GM13976 (cell line): ENCODE results near the gene TJP1.

Experiments used
- DNase-seq: peaks from one replicate; pipeline ENCODE4 v3.0.0; 2012; ENCODE audit warnings: low spot score
- in situ Hi-C: fragments of 300-500 bp; cut with MboI; formaldehyde crosslinking; loops from one replicate; pipeline ENCODE4 v1.12.0; 2022; ENCODE audit warnings: low sequenced_read_pairs, mixed read lengths, inconsistent platforms; ENCODE audit not compliant: unreplicated experiment
- TF ChIP-seq, protein P1 (sequence below): IDR thresholded peaks from 2 replicates; pipeline ENCODE4 v1.5.1; 2012; ENCODE audit warnings: borderline replicate concordance, mild to moderate bottlenecking; ENCODE audit not compliant: insufficient read depth; ENCODE audit errors: extremely low read depth, missing control alignments, control extremely low read depth

Gene TJP1

DNA sequence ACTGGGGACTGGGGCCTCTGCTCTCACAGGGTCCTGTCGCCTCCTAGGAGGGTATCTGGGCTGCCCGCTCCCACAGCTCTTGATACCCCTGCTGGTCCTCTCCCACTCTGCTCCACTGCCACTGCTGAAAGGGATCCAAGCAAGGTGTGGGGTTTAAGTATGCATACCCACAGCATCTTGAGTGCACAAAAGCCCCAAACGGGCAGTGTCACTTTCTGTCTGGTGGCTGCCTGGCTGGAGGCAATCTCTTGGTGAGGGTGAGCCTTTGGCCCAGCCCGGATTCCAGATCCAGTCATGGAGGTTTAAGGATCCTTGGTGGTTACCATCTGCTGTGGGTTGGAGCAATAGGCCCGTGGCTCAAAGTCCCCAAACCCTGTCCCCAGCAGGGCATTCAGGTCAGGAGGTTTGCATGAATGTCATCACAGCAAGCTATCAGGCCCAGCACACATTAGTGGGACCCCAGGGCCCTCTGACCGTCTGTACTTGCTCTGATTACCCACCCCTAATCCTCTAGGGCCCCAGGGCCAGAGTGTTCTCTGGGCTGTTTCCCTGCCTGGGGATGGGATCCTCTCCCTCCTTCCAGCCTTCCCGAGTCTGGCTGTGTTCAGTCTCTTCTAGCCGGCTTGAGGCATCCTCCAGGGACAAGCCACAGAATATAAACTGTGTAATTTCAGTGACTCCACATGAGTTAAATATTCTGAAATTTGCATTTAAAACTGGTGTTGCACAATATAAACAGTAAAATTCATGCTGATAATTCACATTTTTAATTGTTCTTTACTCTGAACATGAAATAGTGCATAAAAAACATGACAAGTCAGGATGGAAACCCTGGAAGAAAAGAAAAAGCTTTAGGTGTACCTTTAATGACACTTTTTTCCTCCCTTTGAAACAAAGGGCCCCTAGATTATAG is 4.9 kb upstream of the TJP1 start:
- no peak for DNase-seq

DNA sequence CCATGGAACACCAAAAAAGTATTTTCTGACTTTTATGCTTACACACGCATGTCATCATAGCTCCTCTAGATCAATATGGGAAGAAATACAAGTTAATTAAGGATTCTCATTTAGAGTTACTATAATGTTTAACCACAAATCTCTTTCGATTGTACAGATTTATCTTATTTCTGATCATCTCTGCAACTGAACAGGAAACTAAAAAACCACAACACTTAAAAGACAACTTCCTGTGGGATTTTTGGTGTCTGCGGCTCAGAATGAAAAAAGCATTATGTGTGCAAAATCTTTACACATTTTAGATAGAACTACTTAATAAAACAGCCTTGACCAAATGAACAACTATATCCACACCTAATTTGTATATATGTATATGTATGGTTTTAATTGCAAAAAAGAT is 3.0 kb upstream of the TJP1 start:
- TF ChIP-seq, protein P1, sequence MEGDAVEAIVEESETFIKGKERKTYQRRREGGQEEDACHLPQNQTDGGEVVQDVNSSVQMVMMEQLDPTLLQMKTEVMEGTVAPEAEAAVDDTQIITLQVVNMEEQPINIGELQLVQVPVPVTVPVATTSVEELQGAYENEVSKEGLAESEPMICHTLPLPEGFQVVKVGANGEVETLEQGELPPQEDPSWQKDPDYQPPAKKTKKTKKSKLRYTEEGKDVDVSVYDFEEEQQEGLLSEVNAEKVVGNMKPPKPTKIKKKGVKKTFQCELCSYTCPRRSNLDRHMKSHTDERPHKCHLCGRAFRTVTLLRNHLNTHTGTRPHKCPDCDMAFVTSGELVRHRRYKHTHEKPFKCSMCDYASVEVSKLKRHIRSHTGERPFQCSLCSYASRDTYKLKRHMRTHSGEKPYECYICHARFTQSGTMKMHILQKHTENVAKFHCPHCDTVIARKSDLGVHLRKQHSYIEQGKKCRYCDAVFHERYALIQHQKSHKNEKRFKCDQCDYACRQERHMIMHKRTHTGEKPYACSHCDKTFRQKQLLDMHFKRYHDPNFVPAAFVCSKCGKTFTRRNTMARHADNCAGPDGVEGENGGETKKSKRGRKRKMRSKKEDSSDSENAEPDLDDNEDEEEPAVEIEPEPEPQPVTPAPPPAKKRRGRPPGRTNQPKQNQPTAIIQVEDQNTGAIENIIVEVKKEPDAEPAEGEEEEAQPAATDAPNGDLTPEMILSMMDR, result no peak
- DNase-seq, result no peak
- in situ Hi-C loops, result no loop called here

More for the DNA sequence above, 4.9 kb upstream of the TJP1 start:
- in situ Hi-C loops, result no loop called here
- TF ChIP-seq, protein P1, result no peak

DNA sequence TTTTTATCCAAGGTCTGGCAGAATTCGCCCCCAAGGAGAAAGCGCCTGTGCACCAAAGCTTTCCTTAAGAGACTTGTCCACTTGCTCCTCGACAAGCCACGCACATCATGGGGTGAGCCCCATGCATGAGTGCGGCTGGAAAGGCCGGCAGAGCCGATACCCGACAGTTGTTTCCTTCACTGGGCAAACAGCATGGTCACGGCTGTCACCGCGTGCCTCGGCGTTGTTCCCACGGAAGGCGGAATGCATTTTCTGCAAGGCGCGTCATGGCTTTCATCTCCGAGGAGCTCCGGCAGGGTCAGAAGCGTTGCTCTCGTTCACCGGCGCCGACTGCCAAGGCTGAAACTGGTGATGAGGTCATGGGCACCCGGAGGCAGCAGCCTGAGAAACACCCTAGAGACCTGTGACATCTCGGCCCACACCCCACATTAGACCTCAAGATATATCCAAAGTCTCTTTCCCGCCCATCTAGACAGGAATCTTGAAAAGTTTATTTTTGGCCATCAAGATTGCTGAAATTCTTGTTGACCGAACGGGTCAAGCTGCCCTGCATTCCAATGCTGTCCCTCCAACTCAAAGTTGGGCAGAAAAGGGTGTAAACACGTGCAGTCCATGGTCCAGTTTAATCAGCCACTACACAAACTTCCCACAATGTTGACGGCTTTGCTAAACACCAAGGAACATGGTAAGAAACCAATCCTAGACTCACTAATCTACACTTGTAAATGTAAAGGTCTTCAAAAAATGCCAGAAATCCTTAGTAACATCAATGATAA is 604 bp upstream of the TJP1 start:
- in situ Hi-C loops, result no loop called here
- no peak for DNase-seq
- TF ChIP-seq, protein P1, result no peak

DNA sequence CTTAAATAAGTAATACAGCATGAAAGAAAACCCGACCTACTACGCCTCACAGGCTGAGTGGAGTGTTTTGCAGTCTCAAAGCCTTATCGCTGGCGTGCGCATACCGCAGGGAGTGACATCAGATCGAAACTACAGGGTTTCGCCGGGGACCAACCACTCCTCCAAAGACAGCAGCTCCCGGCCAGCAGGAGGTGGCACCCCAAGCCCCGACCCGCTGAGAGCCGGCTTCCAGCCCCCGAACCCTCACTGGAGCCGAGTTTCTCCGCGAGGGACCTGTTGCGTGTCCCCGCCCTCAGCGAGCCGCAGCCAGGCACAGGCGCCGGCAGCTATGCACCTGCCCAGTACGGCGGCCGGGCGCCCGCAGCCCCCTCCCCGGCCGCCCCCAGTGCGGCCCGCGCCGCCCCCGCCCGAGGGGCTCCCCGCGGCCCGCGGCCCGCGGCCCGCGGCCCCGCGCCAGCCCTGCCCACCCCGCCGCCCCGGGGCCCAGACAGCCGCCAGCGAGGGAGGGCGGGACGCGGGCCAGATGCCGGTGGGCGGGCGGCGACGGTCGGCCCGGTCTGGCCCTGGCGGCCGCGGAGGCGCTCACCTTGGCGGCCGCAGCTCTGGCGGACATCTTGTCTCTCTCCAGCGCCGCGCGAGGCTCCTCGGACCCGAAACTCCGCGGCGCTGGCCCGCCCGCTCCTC is 710 bp downstream of the TJP1 start:
- peak; percentile 45 for DNase-seq
- in situ Hi-C loops, result no loop called here
- TF ChIP-seq, protein P1, result no peak

DNA sequence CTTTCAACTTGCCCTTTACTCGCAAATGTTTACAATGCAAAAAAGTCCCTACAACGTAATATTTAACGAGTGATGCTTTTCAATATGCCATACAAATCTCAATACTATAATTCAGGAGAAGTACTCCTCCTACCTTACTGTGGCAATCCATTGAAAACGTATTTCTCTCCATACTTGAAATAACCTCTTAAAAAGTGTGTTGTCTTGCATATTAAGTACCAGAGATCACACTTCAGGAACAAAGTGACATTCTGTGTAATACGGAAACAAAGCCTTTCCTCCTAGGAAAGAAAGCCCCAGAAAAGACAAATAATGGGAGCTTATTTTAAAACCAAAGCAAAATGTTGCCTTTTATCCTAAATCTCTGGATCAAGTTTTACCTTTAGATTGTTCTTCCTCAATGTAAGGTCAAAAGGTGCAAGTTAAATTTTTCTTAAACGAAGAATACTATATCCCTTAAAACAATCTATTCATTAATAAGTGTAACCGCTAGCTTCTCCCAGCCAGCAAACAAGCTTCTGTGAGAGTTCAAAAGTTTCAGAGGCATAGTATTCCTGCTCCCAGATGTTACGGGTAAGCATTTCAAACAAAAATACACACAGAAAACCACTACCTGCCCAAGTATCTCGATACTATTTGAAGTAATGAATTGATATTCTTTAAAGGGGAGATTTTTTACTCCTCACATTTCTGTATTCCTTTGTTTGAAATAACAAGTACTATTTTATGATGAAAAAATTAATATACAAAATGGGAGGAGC is 1.7 kb downstream of the TJP1 start:
- TF ChIP-seq, protein P1, result no peak
- in situ Hi-C loops, result no loop called here
- DNase-seq, result no peak
